Measurements from ENCODE around the gene XBP1.
"Not testable (repeated sequence)": the region's sequence is repeated elsewhere in the genome, so short reads cannot be mapped to it uniquely, and the experiment has no call there.

Gene XBP1

GRCh38 chr22:28791841-28792490, 8.4 kb downstream of the XBP1 start:
- no peak for DNase-seq

- DNase-seq: no peak
These were observed 9.2 kb downstream of the XBP1 start for GRCh38 chr22:28791124-28791523.

- no peak for DNase-seq
These were observed 11.8 kb downstream of the XBP1 start for GRCh38 chr22:28788601-28789000.

- no peak for DNase-seq
These were observed 16.3 kb downstream of the XBP1 start for GRCh38 chr22:28783786-28784671.

- DNase-seq: no peak
These were observed 20.1 kb downstream of the XBP1 start for GRCh38 chr22:28780296-28780695.

- DNase-seq: no peak
These were observed 20.5 kb downstream of the XBP1 start for GRCh38 chr22:28779833-28780232.

GRCh38 chr22:28774378-28774777, 26.0 kb downstream of the XBP1 start:
- DNase-seq: no peak

- DNase-seq: peak; percentile 24 to 28
These were observed 26.9 kb downstream of the XBP1 start for GRCh38 chr22:28773461-28773867.

GRCh38 chr22:28772633-28773460, 27.5 kb downstream of the XBP1 start, which contains the start of gene CCDC117:
Gene CCDC117, plus strand, starts transcription at chr22:28772695. Its CDS starts 155 bp downstream, at chr22:28772850.
- peak; percentile 80 to 82 for DNase-seq

GRCh38 chr22:28771195-28771791, 29.1 kb downstream of the XBP1 start:
- DNase-seq: no peak

GRCh38 chr22:28769394-28770085, 30.8 kb downstream of the XBP1 start:
- DNase-seq: no peak

- no peak for DNase-seq
These were observed 31.5 kb downstream of the XBP1 start for GRCh38 chr22:28768701-28769393.

- DNase-seq: no peak
These were observed 33.7 kb downstream of the XBP1 start for GRCh38 chr22:28766628-28767027.

GRCh38 chr22:28762000-28762399, 38.4 kb downstream of the XBP1 start:
- not testable (repeated sequence) for DNase-seq

GRCh38 chr22:28761449-28761755, 39.0 kb downstream of the XBP1 start:
- no peak for DNase-seq

- DNase-seq: no peak
These were observed 40.4 kb downstream of the XBP1 start for GRCh38 chr22:28759861-28760560.

- DNase-seq: not testable (repeated sequence)
These were observed 45.9 kb downstream of the XBP1 start for GRCh38 chr22:28754512-28754911.

- no peak for DNase-seq
These were observed 49.9 kb downstream of the XBP1 start for GRCh38 chr22:28750471-28750881.

Data from AML-193 (cell line).